ENCODE data around the gene NMUR2. TPM values are rescaled to one million over a fixed set of nuclear protein-coding genes. Genes with fewer than 3 reads are reported as not detected.

The NMUR2 gene
- total RNA-seq, 1 donor: not detected

DNA sequence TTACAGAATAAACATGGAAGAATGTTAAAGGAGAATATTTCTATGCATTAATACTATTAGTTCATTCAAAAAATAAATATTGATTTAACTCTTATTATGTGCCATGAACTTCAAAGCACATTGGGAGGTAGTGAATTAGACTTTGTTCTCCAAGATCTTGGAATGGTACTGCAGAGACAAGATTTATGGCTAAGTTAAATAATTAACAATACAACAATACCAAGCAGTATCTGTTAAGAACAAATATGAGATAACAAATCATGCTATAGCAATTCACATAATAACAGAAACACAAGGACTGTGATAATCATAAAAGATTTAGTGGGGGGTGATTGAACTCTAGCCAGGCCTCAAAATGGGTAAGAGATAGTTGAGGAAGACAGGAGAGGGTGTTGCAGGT is 11.6 kb downstream of the NMUR2 start:
- no peak overlapping the region for H3K4me3 ChIP-seq (ENCODE audit: low read depth, low read length)
- DNase-seq (ENCODE audit: low read depth): no peak
- TF ChIP-seq, protein P1, sequence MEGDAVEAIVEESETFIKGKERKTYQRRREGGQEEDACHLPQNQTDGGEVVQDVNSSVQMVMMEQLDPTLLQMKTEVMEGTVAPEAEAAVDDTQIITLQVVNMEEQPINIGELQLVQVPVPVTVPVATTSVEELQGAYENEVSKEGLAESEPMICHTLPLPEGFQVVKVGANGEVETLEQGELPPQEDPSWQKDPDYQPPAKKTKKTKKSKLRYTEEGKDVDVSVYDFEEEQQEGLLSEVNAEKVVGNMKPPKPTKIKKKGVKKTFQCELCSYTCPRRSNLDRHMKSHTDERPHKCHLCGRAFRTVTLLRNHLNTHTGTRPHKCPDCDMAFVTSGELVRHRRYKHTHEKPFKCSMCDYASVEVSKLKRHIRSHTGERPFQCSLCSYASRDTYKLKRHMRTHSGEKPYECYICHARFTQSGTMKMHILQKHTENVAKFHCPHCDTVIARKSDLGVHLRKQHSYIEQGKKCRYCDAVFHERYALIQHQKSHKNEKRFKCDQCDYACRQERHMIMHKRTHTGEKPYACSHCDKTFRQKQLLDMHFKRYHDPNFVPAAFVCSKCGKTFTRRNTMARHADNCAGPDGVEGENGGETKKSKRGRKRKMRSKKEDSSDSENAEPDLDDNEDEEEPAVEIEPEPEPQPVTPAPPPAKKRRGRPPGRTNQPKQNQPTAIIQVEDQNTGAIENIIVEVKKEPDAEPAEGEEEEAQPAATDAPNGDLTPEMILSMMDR (IDR thresholded peaks at IDR 0.05; ENCODE audit: insufficient read depth, low read length): no peak

- TF ChIP-seq, protein P1 (IDR thresholded peaks at IDR 0.05; ENCODE audit: insufficient read depth, low read length): no peak
- no peak for DNase-seq (ENCODE audit: low read depth)
Observed at GRCh38 chr5:152389208-152389849, 15.8 kb downstream of the NMUR2 start.

DNA sequence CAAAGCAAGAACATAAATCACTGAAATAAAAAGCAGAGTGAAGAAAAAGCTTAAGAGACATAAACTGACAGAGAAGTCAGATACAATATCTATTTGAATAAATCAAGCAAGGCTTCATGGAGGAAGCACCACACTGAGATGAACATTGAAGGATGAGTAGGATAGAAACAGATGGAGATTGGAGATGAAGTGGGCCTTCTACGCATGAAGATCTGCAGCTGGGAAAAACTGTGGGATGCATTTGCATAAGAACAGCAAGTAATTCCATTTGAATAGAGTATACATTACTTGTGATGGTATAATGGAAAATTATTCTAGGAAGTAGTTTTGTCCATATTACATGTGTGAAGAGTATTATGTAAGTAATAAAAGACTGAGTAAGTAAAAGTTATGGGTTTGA is 16.5 kb downstream of the NMUR2 start:
- DNase-seq (ENCODE audit: low read depth): no peak
- no peak overlapping the region for H3K4me3 ChIP-seq (ENCODE audit: low read depth, low read length)
- TF ChIP-seq, protein P1 (IDR thresholded peaks at IDR 0.05; ENCODE audit: insufficient read depth, low read length): no peak

More at GRCh38 chr5:152389208-152389849, 15.8 kb downstream of the NMUR2 start:
- no peak overlapping the region for H3K4me3 ChIP-seq (ENCODE audit: low read depth, low read length)

GRCh38 chr5:152380415-152381123 is 24.5 kb downstream of the NMUR2 start:
- DNase-seq (ENCODE audit: low read depth): no peak
- TF ChIP-seq, protein P1 (IDR thresholded peaks at IDR 0.05; ENCODE audit: insufficient read depth, low read length): no peak
- no peak overlapping the region for H3K4me3 ChIP-seq (ENCODE audit: low read depth, low read length)

DNA sequence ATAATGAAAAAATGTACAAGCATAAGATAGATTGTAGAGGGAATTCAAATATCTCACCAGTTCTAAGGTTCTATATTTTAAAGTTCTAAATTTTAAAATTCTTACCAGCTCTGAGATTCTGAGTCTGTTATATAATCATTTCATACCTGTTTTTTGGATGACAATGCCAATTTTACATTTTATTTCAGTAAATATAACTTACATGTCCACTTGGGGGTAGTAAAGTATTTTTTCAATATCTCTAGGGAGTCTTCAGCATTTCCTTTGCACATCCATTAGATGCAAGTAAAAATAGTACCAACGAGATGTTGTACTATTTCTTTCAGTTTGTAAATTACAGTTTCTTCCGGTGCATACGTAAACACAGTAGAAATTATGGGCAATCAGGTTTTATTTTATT is 25.7 kb downstream of the NMUR2 start:
- DNase-seq (ENCODE audit: low read depth): no peak
- no peak overlapping the region for H3K4me3 ChIP-seq (ENCODE audit: low read depth, low read length)
- TF ChIP-seq, protein P1 (IDR thresholded peaks at IDR 0.05; ENCODE audit: insufficient read depth, low read length): no peak

- no peak for DNase-seq (ENCODE audit: low read depth)
- TF ChIP-seq, protein P1 (IDR thresholded peaks at IDR 0.05; ENCODE audit: insufficient read depth, low read length): no peak
- H3K4me3 ChIP-seq (ENCODE audit: low read depth, low read length): no peak overlapping the region
Observed at GRCh38 chr5:152378730-152379129, 26.3 kb downstream of the NMUR2 start.
